Endometrial microvascular endothelial cells (primary cell): ENCODE measurements around the gene TEX36. TPM values are rescaled to one million over a fixed set of nuclear protein-coding genes. Genes with fewer than 3 reads are reported as not detected.
"Not testable (repeated sequence)": the region's sequence is repeated elsewhere in the genome, so short reads cannot be mapped to it uniquely, and the experiment has no call there.

Experiments used
- in situ Hi-C: cut with HindIII; loops from 2 replicates; pipeline ENCODE4 v1.10.0; 2017; ENCODE audit warnings: low sequenced_read_pairs, low pct_unique_long_range_greater_than_20kb; ENCODE audit errors: inconsistent ontology term
- total RNA-seq: library from RNA; depleted of rRNA; stranded (reverse); fragments of >200 nt; gene quantifications from one replicate; pipeline ENCODE4 v1.2.3, GENCODE V29; 2015; ENCODE audit errors: inconsistent ontology term

TEX36 gene
- total RNA-seq, 1 donor from 2014 or later = not detected

- in situ Hi-C loops = no loop called here
These were observed 43.1 kb downstream of the TEX36 start for GRCh38 chr10:125639846-125640245.

- in situ Hi-C loops = no loop called here
These were observed 44.4 kb downstream of the TEX36 start for GRCh38 chr10:125638555-125638954.

- in situ Hi-C loops = no loop called here
These were observed 45.5 kb downstream of the TEX36 start for GRCh38 chr10:125637496-125637895.

- in situ Hi-C loops = no loop called here
These were observed 48.4 kb downstream of the TEX36 start for GRCh38 chr10:125634606-125635005.

GRCh38 chr10:125633517-125633999, 49.4 kb downstream of the TEX36 start:
- in situ Hi-C loops = no loop called here

GRCh38 chr10:125631806-125632205, 51.2 kb downstream of the TEX36 start:
- in situ Hi-C loops = no loop called here

- in situ Hi-C loops = no loop called here
These were observed 53.1 kb downstream of the TEX36 start for GRCh38 chr10:125629758-125630376.

GRCh38 chr10:125628104-125629049, 54.6 kb downstream of the TEX36 start:
- in situ Hi-C loops = no loop called here

- in situ Hi-C loops = no loop called here
These were observed 55.3 kb downstream of the TEX36 start for GRCh38 chr10:125627646-125628045.

- in situ Hi-C loops = no loop called here
These were observed 56.3 kb downstream of the TEX36 start for GRCh38 chr10:125626671-125627070.

GRCh38 chr10:125625586-125625985, 57.4 kb downstream of the TEX36 start:
- in situ Hi-C loops = no loop called here

- in situ Hi-C loops = no loop called here
These were observed 58.2 kb downstream of the TEX36 start for GRCh38 chr10:125624800-125625199.

GRCh38 chr10:125621052-125621451, 61.9 kb downstream of the TEX36 start:
- in situ Hi-C loops = no loop called here

GRCh38 chr10:125620401-125620800, 62.6 kb downstream of the TEX36 start:
- in situ Hi-C loops = no loop called here

- in situ Hi-C loops = not testable (repeated sequence)
These were observed 69.9 kb downstream of the TEX36 start for GRCh38 chr10:125613062-125613461.

GRCh38 chr10:125611756-125612155, 71.2 kb downstream of the TEX36 start:
- in situ Hi-C loops = no loop called here

GRCh38 chr10:125611216-125611615, 71.7 kb downstream of the TEX36 start:
- in situ Hi-C loops = no loop called here

GRCh38 chr10:125609859-125610258, 73.1 kb downstream of the TEX36 start:
- in situ Hi-C loops = no loop called here

GRCh38 chr10:125608474-125608873, 74.5 kb downstream of the TEX36 start:
- in situ Hi-C loops = no loop called here

- in situ Hi-C loops = no loop called here
These were observed 75.2 kb downstream of the TEX36 start for GRCh38 chr10:125607689-125608290.
